HEK293 (cell line): Measurements from ENCODE around the gene PIP4K2B.

ENCODE experiments used
- AEBP2 ChIP-seq: fragments of 450-650 bp; formaldehyde crosslinking; IDR thresholded peaks from 2 replicates; pipeline ENCODE4 v1.5.1; 2016; ENCODE audit warnings: missing biosample characterization, missing genetic modification characterization, borderline replicate concordance
- PBX3 ChIP-seq: sonication (generic); formaldehyde crosslinking; IDR thresholded peaks from 2 replicates; pipeline ENCODE4 v1.8.1; 2022; ENCODE audit warnings: mild to moderate bottlenecking, moderate library complexity, missing genetic modification reagents
- SP7 ChIP-seq: fragments of 450-650 bp; formaldehyde crosslinking; IDR thresholded peaks from 2 replicates; pipeline ENCODE4 v1.5.1; 2016; ENCODE audit warnings: missing biosample characterization, missing genetic modification characterization
- TCF7L2 ChIP-seq: IDR thresholded peaks from 2 replicates; pipeline ENCODE4 v1.6.1; 2011; ENCODE audit warnings: low read depth, mild to moderate bottlenecking, inconsistent platforms, low read length, moderate library complexity, borderline replicate concordance
- ZNF133 ChIP-seq: fragments of 450-650 bp; formaldehyde crosslinking; IDR thresholded peaks from 2 replicates; pipeline ENCODE4 v1.5.1; 2016; ENCODE audit warnings: missing biosample characterization, missing genetic modification characterization
- ZNF169 ChIP-seq: fragments of 450-650 bp; formaldehyde crosslinking; IDR thresholded peaks from 2 replicates; pipeline ENCODE4 v1.5.1; 2016; ENCODE audit warnings: missing biosample characterization, missing genetic modification characterization
- ZNF184 ChIP-seq: fragments of 450-650 bp; IDR thresholded peaks from 2 replicates; pipeline ENCODE4 v1.5.1; 2018; ENCODE audit warnings: missing biosample characterization, mild to moderate bottlenecking, missing genetic modification characterization
- ZNF202 ChIP-seq: fragments of 450-650 bp; formaldehyde crosslinking; IDR thresholded peaks from 2 replicates; pipeline ENCODE4 v1.5.1; 2016; ENCODE audit warnings: missing biosample characterization, missing genetic modification characterization, borderline replicate concordance
- ZNF335 ChIP-seq: fragments of 450-650 bp; formaldehyde crosslinking; conservative IDR thresholded peaks from 2 replicates; pipeline ENCODE4 v1.5.1; 2016; ENCODE audit warnings: missing biosample characterization, missing genetic modification characterization
- ZNF423 ChIP-seq: fragments of 450-650 bp; formaldehyde crosslinking; IDR thresholded peaks from 2 replicates; pipeline ENCODE4 v1.5.1; 2016; ENCODE audit warnings: missing biosample characterization, missing genetic modification characterization
- ZNF518A ChIP-seq: fragments of 450-650 bp; formaldehyde crosslinking; conservative IDR thresholded peaks from 2 replicates; pipeline ENCODE4 v1.5.1; 2016; ENCODE audit warnings: low read depth, missing biosample characterization, missing genetic modification characterization
- ZNF558 ChIP-seq: fragments of 450-650 bp; formaldehyde crosslinking; IDR thresholded peaks from 2 replicates; pipeline ENCODE4 v1.5.1; 2016; ENCODE audit warnings: missing biosample characterization, missing genetic modification characterization
- ZNF623 ChIP-seq: fragments of 450-650 bp; formaldehyde crosslinking; IDR thresholded peaks from 2 replicates; pipeline ENCODE4 v1.5.1; 2016; ENCODE audit warnings: missing biosample characterization, missing genetic modification characterization
- ZNF692 ChIP-seq: fragments of 450-650 bp; formaldehyde crosslinking; IDR thresholded peaks from 2 replicates; pipeline ENCODE4 v1.5.1; 2016; ENCODE audit warnings: missing biosample characterization, missing genetic modification characterization
- ZSCAN23 ChIP-seq: fragments of 450-650 bp; formaldehyde crosslinking; IDR thresholded peaks from 2 replicates; pipeline ENCODE4 v1.5.1; 2016; ENCODE audit warnings: missing biosample characterization, missing genetic modification characterization
- TF ChIP-seq, protein P1 (sequence below): fragments of 450-650 bp; formaldehyde crosslinking; IDR thresholded peaks from 2 replicates; pipeline ENCODE4 v1.5.1; 2016; ENCODE audit warnings: missing biosample characterization, missing genetic modification characterization
- TF ChIP-seq, protein P2 (sequence below): fragments of 450-650 bp; formaldehyde crosslinking; IDR thresholded peaks from 2 replicates; pipeline ENCODE4 v1.5.1; 2016; ENCODE audit warnings: missing biosample characterization, missing genetic modification characterization

PIP4K2B gene

GRCh38 chr17:38752308-38753070, 46.9 kb downstream of the PIP4K2B start, which contains the start of gene PSMB3 (continued):
- TF ChIP-seq, protein P1, sequence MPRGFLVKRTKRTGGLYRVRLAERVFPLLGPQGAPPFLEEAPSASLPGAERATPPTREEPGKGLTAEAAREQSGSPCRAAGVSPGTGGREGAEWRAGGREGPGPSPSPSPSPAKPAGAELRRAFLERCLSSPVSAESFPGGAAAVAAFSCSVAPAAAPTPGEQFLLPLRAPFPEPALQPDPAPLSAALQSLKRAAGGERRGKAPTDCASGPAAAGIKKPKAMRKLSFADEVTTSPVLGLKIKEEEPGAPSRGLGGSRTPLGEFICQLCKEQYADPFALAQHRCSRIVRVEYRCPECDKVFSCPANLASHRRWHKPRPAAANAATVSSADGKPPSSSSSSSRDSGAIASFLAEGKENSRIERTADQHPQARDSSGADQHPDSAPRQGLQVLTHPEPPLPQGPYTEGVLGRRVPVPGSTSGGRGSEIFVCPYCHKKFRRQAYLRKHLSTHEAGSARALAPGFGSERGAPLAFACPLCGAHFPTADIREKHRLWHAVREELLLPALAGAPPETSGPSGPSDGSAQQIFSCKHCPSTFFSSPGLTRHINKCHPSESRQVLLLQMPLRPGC (tag by site-specific recombination): no peak
- TF ChIP-seq PBX3: peak; percentile 97
- TF ChIP-seq ZNF558 (tag by site-specific recombination): no peak
- no peak for TF ChIP-seq AEBP2 (tag by site-specific recombination)
- no peak for TF ChIP-seq ZSCAN23 (tag by site-specific recombination)
- TF ChIP-seq SP7: peak; percentile 75
- TF ChIP-seq TCF7L2: no peak
- TF ChIP-seq ZNF692: 0 out of 2 replicates have a peak, but pooled peaks have one; percentile 38
- TF ChIP-seq ZNF423 (tag by site-specific recombination): no peak
- TF ChIP-seq ZNF169 (tag by site-specific recombination): no peak
- TF ChIP-seq, protein P2, sequence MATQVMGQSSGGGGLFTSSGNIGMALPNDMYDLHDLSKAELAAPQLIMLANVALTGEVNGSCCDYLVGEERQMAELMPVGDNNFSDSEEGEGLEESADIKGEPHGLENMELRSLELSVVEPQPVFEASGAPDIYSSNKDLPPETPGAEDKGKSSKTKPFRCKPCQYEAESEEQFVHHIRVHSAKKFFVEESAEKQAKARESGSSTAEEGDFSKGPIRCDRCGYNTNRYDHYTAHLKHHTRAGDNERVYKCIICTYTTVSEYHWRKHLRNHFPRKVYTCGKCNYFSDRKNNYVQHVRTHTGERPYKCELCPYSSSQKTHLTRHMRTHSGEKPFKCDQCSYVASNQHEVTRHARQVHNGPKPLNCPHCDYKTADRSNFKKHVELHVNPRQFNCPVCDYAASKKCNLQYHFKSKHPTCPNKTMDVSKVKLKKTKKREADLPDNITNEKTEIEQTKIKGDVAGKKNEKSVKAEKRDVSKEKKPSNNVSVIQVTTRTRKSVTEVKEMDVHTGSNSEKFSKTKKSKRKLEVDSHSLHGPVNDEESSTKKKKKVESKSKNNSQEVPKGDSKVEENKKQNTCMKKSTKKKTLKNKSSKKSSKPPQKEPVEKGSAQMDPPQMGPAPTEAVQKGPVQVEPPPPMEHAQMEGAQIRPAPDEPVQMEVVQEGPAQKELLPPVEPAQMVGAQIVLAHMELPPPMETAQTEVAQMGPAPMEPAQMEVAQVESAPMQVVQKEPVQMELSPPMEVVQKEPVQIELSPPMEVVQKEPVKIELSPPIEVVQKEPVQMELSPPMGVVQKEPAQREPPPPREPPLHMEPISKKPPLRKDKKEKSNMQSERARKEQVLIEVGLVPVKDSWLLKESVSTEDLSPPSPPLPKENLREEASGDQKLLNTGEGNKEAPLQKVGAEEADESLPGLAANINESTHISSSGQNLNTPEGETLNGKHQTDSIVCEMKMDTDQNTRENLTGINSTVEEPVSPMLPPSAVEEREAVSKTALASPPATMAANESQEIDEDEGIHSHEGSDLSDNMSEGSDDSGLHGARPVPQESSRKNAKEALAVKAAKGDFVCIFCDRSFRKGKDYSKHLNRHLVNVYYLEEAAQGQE (tag by site-specific recombination): 0 out of 2 replicates have a peak, but pooled peaks have one; percentile 11
- no peak for TF ChIP-seq ZNF202 (tag by site-specific recombination)
- peak; percentile 89 for TF ChIP-seq ZNF335 (tag by site-specific recombination)
- no peak for TF ChIP-seq ZNF184 (tag by site-specific recombination)
- TF ChIP-seq ZNF623: peak; percentile 55
- peak; percentile 88 for TF ChIP-seq ZNF518A (tag by site-specific recombination)
- TF ChIP-seq ZNF133 (tag by site-specific recombination): no peak
